Measurements from ENCODE around the gene ZNF394. TPM values are rescaled to one million over a fixed set of nuclear protein-coding genes. Genes with fewer than 3 reads are reported as not detected.

The ZNF394 gene
- total RNA-seq, 1 donor from 2014 or later, result 24.8 TPM

DNA sequence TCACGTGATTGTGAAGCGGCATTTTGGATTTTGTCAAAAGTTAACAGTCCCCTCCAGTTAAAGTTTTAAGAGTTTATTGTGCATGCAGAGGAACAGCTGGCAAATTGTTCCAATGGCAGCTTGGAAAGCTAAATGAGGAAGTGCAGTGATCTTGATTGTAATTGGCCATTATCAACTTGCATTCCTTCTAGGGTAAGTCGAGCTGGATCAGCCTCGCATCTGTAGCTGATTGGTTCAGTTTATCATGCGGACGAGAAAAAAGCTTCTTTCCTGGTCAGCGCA, 26.8 kb downstream of the ZNF394 start:
- H3K27me3 Mint-ChIP-seq, result peaks cover 20% of the 10 kb centered on the region
- no peaks in the 10 kb centered on the region for H3K9me3 Mint-ChIP-seq (ENCODE audit: low read depth)
- peak overlapping the region; percentile 98 for H3K4me3 Mint-ChIP-seq (ENCODE audit: low read depth)
- peaks cover 4% of the 10 kb centered on the region for H3K36me3 Mint-ChIP-seq (ENCODE audit: insufficient read depth)
- peak overlapping the region; percentile 98 for H3K27ac Mint-ChIP-seq
- H3K4me1 Mint-ChIP-seq (ENCODE audit: low read depth), result peaks cover 7% of the 10 kb centered on the region
- TF ChIP-seq, protein P1, sequence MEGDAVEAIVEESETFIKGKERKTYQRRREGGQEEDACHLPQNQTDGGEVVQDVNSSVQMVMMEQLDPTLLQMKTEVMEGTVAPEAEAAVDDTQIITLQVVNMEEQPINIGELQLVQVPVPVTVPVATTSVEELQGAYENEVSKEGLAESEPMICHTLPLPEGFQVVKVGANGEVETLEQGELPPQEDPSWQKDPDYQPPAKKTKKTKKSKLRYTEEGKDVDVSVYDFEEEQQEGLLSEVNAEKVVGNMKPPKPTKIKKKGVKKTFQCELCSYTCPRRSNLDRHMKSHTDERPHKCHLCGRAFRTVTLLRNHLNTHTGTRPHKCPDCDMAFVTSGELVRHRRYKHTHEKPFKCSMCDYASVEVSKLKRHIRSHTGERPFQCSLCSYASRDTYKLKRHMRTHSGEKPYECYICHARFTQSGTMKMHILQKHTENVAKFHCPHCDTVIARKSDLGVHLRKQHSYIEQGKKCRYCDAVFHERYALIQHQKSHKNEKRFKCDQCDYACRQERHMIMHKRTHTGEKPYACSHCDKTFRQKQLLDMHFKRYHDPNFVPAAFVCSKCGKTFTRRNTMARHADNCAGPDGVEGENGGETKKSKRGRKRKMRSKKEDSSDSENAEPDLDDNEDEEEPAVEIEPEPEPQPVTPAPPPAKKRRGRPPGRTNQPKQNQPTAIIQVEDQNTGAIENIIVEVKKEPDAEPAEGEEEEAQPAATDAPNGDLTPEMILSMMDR (IDR thresholded peaks at IDR 0.05; ENCODE audit: unreplicated experiment), result no peak
- DNase-seq (ENCODE audit: low spot score, unreplicated experiment), result no peak

GRCh38 chr7:99472561-99473314, 27.3 kb downstream of the ZNF394 start, which contains the start of gene ZNF789:
Gene ZNF789, plus strand, starts transcription at chr7:99472890. Its CDS starts 3,567 bp downstream, at chr7:99476457.
- H3K9me3 Mint-ChIP-seq (ENCODE audit: low read depth), result no peaks in the 10 kb centered on the region
- H3K27me3 Mint-ChIP-seq, result peaks cover 21% of the 10 kb centered on the region
- peak; percentile 94 for DNase-seq (ENCODE audit: low spot score, unreplicated experiment)
- H3K4me3 Mint-ChIP-seq (ENCODE audit: low read depth), result peak within 1 kb of the TSS; percentile 98
- peaks cover 7% of the 10 kb centered on the region for H3K4me1 Mint-ChIP-seq (ENCODE audit: low read depth)
- peak within 1 kb of the TSS; percentile 98 for H3K27ac Mint-ChIP-seq
- TF ChIP-seq, protein P1 (IDR thresholded peaks at IDR 0.05; ENCODE audit: unreplicated experiment), result no peak
- peaks cover 4% of the 10 kb centered on the region for H3K36me3 Mint-ChIP-seq (ENCODE audit: insufficient read depth)

DNA sequence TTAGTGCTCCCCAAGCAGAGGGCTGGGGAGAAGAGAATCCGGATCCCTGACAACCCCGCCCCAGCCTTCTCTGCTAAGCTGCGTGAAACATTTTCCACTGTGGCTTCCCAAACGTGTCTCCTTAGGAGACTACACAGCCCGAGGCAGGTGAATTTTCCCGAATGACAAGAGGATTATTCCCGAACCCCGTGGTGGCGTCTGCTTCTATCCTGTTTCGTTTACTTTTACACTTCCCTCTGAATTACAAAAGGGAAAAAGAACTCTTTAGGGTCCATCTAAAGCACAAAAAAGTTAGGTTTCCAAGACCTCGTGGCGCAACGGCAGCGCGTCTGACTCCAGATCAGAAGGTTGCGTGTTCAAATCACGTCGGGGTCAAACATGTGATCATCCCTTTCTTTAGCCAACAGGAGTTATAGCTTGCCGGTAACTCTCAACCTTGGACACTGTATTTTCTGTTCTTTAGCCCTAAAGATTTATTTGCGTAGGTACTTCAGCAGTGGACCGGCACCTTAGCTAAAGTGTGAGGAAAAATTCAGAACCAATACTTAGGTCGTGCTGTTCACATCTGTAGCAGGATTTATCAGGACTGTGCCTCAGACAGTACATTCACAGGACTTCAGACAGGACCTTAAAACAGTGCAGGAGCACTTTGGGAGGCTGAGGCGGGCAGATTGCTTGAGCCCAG, 30.6 kb downstream of the ZNF394 start:
- Mint-ChIP-seq H3K4me1 (ENCODE audit: low read depth) (peaks cover 14% of the 10 kb centered on the region), H3K27me3 (peaks cover 21% of the 10 kb centered on the region), H3K27ac (no peak overlapping the region), H3K9me3 (ENCODE audit: low read depth) (no peaks in the 10 kb centered on the region), H3K36me3 (ENCODE audit: insufficient read depth) (peaks cover 1% of the 10 kb centered on the region), H3K4me3 (ENCODE audit: low read depth) (no peak overlapping the region)
- TF ChIP-seq, protein P1 (IDR thresholded peaks at IDR 0.05; ENCODE audit: unreplicated experiment), result no peak
- DNase-seq (ENCODE audit: low spot score, unreplicated experiment), result no peak

DNA sequence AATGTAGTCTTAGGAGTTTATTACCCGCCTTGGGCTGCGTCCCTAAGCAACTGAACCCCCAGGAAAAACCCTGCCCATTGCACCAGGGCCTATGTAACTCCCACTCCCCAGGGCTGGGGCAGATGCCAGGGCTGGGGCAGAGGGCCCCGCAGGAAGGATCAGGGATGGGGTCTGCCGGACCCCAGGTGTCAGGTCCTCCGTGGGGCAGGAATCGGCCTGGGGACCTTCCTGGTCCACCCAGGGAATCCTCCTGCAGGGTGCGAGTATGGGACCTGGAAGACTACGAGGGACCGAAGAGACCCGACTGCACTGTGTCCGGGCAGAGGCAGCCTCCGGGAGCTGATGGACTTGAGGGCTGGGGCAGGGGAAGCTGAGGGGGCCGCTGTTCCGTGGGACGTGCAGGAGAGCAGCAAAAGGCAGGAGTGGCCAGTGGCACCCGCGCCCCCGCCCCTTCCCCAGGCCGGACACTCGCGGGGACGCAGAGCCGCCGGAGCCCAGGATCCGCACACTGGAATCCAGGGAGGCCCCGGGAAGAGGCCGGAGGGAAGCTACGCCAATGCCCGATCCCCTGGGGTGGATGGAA, 31.7 kb downstream of the ZNF394 start:
- DNase-seq (ENCODE audit: low spot score, unreplicated experiment), result no peak
- TF ChIP-seq, protein P1 (IDR thresholded peaks at IDR 0.05; ENCODE audit: unreplicated experiment), result no peak
- Mint-ChIP-seq H3K9me3 (ENCODE audit: low read depth) (no peaks in the 10 kb centered on the region), H3K4me3 (ENCODE audit: low read depth) (no peak overlapping the region), H3K27me3 (peaks cover 21% of the 10 kb centered on the region), H3K36me3 (ENCODE audit: insufficient read depth) (peaks cover 4% of the 10 kb centered on the region), H3K4me1 (ENCODE audit: low read depth) (peaks cover 18% of the 10 kb centered on the region), H3K27ac (no peak overlapping the region)

GRCh38 chr7:99465421-99465768, 34.7 kb downstream of the ZNF394 start:
- TF ChIP-seq, protein P1 (IDR thresholded peaks at IDR 0.05; ENCODE audit: unreplicated experiment), result no peak
- peak overlapping the region; percentile 97 for H3K27ac Mint-ChIP-seq
- peaks cover 8% of the 10 kb centered on the region for H3K36me3 Mint-ChIP-seq (ENCODE audit: insufficient read depth)
- H3K27me3 Mint-ChIP-seq, result peaks cover 13% of the 10 kb centered on the region
- H3K9me3 Mint-ChIP-seq (ENCODE audit: low read depth), result no peaks in the 10 kb centered on the region
- H3K4me3 Mint-ChIP-seq (ENCODE audit: low read depth), result peak overlapping the region; percentile 93
- H3K4me1 Mint-ChIP-seq (ENCODE audit: low read depth), result peaks cover 11% of the 10 kb centered on the region
- no peak for DNase-seq (ENCODE audit: low spot score, unreplicated experiment)

All from progenitor cell of endocrine pancreas (in vitro differentiated cells).